HepG2 (cell line): ENCODE results near the gene CCDC201.

ENCODE experiments used
- ERF ChIP-seq: IDR thresholded peaks from 2 replicates; pipeline ENCODE4 v1.6.1; 2018; ENCODE audit warnings: missing biosample characterization, missing genetic modification reagents
- EZH2 ChIP-seq: conservative IDR thresholded peaks from 2 replicates; pipeline ENCODE4 v1.6.1; 2012; ENCODE audit warnings: mild to moderate bottlenecking, low read depth, low read length, moderate library complexity
- JUN ChIP-seq: sonication (generic); formaldehyde crosslinking; IDR thresholded peaks from 2 replicates; pipeline ENCODE4 v1.4.0; 2020; ENCODE audit warnings: mild to moderate bottlenecking, missing genetic modification reagents
- MXI1 ChIP-seq: IDR thresholded peaks from 3 replicates; pipeline ENCODE4 v1.6.1; 2012; ENCODE audit warnings: low read depth, low read length, inconsistent platforms, borderline replicate concordance
- TCF7 ChIP-seq: sonication (generic); IDR thresholded peaks from 2 replicates; pipeline ENCODE4 v1.6.1; 2016; ENCODE audit warnings: antibody characterized with exemption, low read depth
- YY1 ChIP-seq: IDR thresholded peaks from 2 replicates; pipeline ENCODE4 v1.6.1; 2011; ENCODE audit warnings: low read length, low read depth, moderate library complexity, mild to moderate bottlenecking; ENCODE audit not compliant: insufficient read depth, insufficient replicate concordance
- ZNF30 ChIP-seq: sonication (generic); formaldehyde crosslinking; IDR thresholded peaks from 2 replicates; pipeline ENCODE4 v1.5.0; 2020; ENCODE audit warnings: mild to moderate bottlenecking, missing genetic modification reagents
- ZNF747 ChIP-seq: sonication (generic); formaldehyde crosslinking; IDR thresholded peaks from 2 replicates; pipeline ENCODE4 v1.8.1; 2023; ENCODE audit warnings: missing genetic modification reagents, mild to moderate bottlenecking, borderline replicate concordance
- TF ChIP-seq, protein P1 (sequence below): sonication (generic); formaldehyde crosslinking; IDR thresholded peaks from 2 replicates; pipeline ENCODE4 v1.5.0; 2020; ENCODE audit warnings: missing genetic modification reagents
- TF ChIP-seq, protein P2 (sequence below): sonication (generic); formaldehyde crosslinking; IDR thresholded peaks from 2 replicates; pipeline ENCODE4; 2020; ENCODE audit warnings: missing genetic modification reagents, mild to moderate bottlenecking, borderline replicate concordance
- TF ChIP-seq, protein P3 (sequence below): sonication (generic); formaldehyde crosslinking; IDR thresholded peaks from 2 replicates; pipeline ENCODE4 v1.8.0; 2022; ENCODE audit warnings: low read depth, missing genetic modification reagents
- TF ChIP-seq, protein P4 (sequence below): sonication (generic); formaldehyde crosslinking; IDR thresholded peaks from 2 replicates; pipeline ENCODE4 v1.4.0; 2020; ENCODE audit warnings: missing genetic modification reagents

DNA sequence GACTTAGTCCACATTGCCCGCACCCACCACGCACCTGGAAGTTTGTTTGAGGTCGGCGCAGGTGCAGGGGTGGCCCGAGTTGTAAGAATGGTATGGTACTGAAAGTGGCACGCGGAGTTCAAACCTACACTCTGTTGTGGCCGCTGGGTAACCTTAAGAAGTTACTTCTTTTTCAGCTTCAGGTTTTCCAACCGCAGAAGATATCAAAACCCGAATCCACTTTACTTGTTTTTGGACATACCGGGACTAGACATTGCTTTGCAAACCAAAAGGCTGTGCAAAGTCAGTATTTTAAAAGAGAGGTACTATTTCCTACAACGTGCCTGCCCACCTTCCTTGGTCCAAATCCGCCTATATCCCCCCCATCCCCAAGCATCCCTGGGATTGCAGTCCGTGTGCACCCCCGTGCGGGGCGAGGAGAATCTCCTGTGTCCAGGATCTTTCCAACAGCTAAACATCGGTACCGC, 47.1 kb upstream of the CCDC201 start:
- TF ChIP-seq, protein P1, sequence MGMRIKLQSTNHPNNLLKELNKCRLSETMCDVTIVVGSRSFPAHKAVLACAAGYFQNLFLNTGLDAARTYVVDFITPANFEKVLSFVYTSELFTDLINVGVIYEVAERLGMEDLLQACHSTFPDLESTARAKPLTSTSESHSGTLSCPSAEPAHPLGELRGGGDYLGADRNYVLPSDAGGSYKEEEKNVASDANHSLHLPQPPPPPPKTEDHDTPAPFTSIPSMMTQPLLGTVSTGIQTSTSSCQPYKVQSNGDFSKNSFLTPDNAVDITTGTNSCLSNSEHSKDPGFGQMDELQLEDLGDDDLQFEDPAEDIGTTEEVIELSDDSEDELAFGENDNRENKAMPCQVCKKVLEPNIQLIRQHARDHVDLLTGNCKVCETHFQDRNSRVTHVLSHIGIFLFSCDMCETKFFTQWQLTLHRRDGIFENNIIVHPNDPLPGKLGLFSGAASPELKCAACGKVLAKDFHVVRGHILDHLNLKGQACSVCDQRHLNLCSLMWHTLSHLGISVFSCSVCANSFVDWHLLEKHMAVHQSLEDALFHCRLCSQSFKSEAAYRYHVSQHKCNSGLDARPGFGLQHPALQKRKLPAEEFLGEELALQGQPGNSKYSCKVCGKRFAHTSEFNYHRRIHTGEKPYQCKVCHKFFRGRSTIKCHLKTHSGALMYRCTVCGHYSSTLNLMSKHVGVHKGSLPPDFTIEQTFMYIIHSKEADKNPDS (CRISPR knock-in tag), result no peak
- TF ChIP-seq, protein P2, sequence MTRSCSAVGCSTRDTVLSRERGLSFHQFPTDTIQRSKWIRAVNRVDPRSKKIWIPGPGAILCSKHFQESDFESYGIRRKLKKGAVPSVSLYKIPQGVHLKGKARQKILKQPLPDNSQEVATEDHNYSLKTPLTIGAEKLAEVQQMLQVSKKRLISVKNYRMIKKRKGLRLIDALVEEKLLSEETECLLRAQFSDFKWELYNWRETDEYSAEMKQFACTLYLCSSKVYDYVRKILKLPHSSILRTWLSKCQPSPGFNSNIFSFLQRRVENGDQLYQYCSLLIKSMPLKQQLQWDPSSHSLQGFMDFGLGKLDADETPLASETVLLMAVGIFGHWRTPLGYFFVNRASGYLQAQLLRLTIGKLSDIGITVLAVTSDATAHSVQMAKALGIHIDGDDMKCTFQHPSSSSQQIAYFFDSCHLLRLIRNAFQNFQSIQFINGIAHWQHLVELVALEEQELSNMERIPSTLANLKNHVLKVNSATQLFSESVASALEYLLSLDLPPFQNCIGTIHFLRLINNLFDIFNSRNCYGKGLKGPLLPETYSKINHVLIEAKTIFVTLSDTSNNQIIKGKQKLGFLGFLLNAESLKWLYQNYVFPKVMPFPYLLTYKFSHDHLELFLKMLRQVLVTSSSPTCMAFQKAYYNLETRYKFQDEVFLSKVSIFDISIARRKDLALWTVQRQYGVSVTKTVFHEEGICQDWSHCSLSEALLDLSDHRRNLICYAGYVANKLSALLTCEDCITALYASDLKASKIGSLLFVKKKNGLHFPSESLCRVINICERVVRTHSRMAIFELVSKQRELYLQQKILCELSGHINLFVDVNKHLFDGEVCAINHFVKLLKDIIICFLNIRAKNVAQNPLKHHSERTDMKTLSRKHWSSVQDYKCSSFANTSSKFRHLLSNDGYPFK, result no peak
- no peak for TF ChIP-seq YY1
- TF ChIP-seq TCF7, result no peak
- TF ChIP-seq EZH2, result no peak
- no peak for TF ChIP-seq ZNF747 (CRISPR knock-in tag)
- no peak for TF ChIP-seq ERF (CRISPR knock-in tag)
- TF ChIP-seq, protein P3, sequence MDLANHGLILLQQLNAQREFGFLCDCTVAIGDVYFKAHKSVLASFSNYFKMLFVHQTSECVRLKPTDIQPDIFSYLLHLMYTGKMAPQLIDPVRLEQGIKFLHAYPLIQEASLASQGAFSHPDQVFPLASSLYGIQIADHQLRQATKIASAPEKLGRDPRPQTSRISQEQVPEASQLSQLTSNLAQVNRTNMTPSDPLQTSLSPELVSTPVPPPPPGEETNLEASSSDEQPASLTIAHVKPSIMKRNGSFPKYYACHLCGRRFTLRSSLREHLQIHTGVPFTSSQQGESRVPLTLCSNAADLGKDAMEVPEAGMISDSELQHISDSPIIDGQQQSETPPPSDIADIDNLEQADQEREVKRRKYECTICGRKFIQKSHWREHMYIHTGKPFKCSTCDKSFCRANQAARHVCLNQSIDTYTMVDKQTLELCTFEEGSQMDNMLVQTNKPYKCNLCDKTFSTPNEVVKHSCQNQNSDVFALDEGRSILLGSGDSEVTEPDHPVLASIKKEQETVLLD (CRISPR knock-in tag), result no peak
- no peak for TF ChIP-seq MXI1
- no peak for TF ChIP-seq ZNF30 (CRISPR knock-in tag)
- no peak for TF ChIP-seq JUN (CRISPR knock-in tag)
- TF ChIP-seq, protein P4, sequence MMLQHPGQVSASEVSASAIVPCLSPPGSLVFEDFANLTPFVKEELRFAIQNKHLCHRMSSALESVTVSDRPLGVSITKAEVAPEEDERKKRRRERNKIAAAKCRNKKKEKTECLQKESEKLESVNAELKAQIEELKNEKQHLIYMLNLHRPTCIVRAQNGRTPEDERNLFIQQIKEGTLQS (CRISPR knock-in tag), result no peak
